SK-N-SH (cell line): ENCODE data around the gene GUCY1A2. TPM values are rescaled to one million over a fixed set of nuclear protein-coding genes. Genes with fewer than 3 reads are reported as not detected.

Experiments
- CTCF ChIA-PET: fragments of 300-600, 350-600 bp; formaldehyde crosslinking; extraction: SDS; loops from one replicate; lab custom pipeline; 2021; lab: Yijun Ruan, JAX
- POLR2A ChIA-PET: fragments of 350-600 bp; sonication (Branson Sonifier 250); formaldehyde crosslinking; extraction: SDS; loops from one replicate; lab custom pipeline; 2020; ENCODE audit warnings: antibody characterized with exemption, inconsistent platforms; lab: Yijun Ruan, JAX
- DNase-seq: peaks from one replicate; pipeline ENCODE4 v3.0.0; 2012
- H2AFZ ChIP-seq: fragments of 200-600 bp; sonication (generic); 2 replicates; pipeline ENCODE4 v1.8.1; 2016; ENCODE audit warnings: antibody characterized with exemption, mild to moderate bottlenecking, low read depth
- H3F3A ChIP-seq: fragments of 200-600 bp; sonication (generic); replicated peaks from 2 replicates; pipeline ENCODE3; 2016; ENCODE audit warnings: antibody characterized with exemption, mild to moderate bottlenecking; ENCODE audit not compliant: insufficient read depth
- H3K27ac ChIP-seq, 2 experiments: fragments of 200-500 bp in 1 of 2; fragments of 200-600 bp in 1 of 2; sonication (Bioruptor generic) in 1 of 2; sonication (generic), shearing (Covaris generic) in 1 of 2; 2 replicates each; pipeline versions ENCODE4 v1.5.1 to v1.6.1; 2014 to 2016; ENCODE audit warnings: low read depth in 2 of 2, inconsistent platforms in 1 of 2, low read length in 1 of 2, mild to moderate bottlenecking in 1 of 2, mixed read lengths in 1 of 2
- H3K27me3 ChIP-seq: fragments of 200-600 bp; sonication (generic), shearing (Covaris generic); 2 replicates; pipeline ENCODE4 v1.6.1; 2016; ENCODE audit warnings: mixed run types; ENCODE audit not compliant: insufficient read depth
- H3K36me3 ChIP-seq, 2 experiments: fragments of 200-500 bp in 1 of 2; fragments of 200-600 bp in 1 of 2; sonication (Bioruptor generic) in 1 of 2; sonication (generic) in 1 of 2; replicated peaks in 1 of 2; 2 replicates each; pipeline versions ENCODE3 to v1.5.1; 2014 to 2016; ENCODE audit warnings: low read length in 1 of 2, mild to moderate bottlenecking in 1 of 2; ENCODE audit not compliant: insufficient read depth in 2 of 2, control insufficient read depth in 1 of 2
- H3K4me1 ChIP-seq, 2 experiments: fragments of 200-500 bp in 1 of 2; fragments of 200-600 bp in 1 of 2; sonication (Bioruptor generic) in 1 of 2; sonication (generic), shearing (Covaris generic) in 1 of 2; 2 replicates each; pipeline versions ENCODE4 v1.5.1 to v1.6.1; 2014 to 2016; ENCODE audit warnings: low read depth in 1 of 2, low read length in 1 of 2, mixed run types in 1 of 2; ENCODE audit not compliant: insufficient read depth in 2 of 2, control insufficient read depth in 1 of 2
- H3K4me2 ChIP-seq: fragments of 200-600 bp; sonication (generic), shearing (Covaris generic); 2 replicates; pipeline ENCODE4 v1.6.1; 2017; ENCODE audit warnings: mixed run types
- H3K4me3 ChIP-seq, 2 experiments: fragments of 200-500 bp in 1 of 2; fragments of 200-600 bp in 1 of 2; sonication (Bioruptor generic) in 1 of 2; sonication (generic), shearing (Covaris generic) in 1 of 2; 2 replicates each; pipeline versions ENCODE4 v1.5.1 to v1.8.1; 2014 to 2016; ENCODE audit warnings: low read depth in 2 of 2, inconsistent platforms in 1 of 2, low read length in 1 of 2, mild to moderate bottlenecking in 1 of 2, mixed read lengths in 1 of 2, moderate library complexity in 1 of 2
- H3K79me2 ChIP-seq: fragments of 200-600 bp; sonication (generic); 2 replicates; pipeline ENCODE4 v1.8.1; 2017; ENCODE audit warnings: mild to moderate bottlenecking; ENCODE audit not compliant: insufficient read depth
- H3K9ac ChIP-seq: fragments of 200-600 bp; sonication (generic); 2 replicates; pipeline ENCODE4 v1.6.1; 2017; ENCODE audit warnings: mixed run types
- H3K9me2 ChIP-seq: fragments of 200-600 bp; sonication (generic); 2 replicates; pipeline ENCODE4 v1.6.1; 2017; ENCODE audit warnings: mixed run types
- H3K9me3 ChIP-seq: fragments of 200-600 bp; sonication (generic); 2 replicates; pipeline ENCODE4 v1.6.1; 2017; ENCODE audit warnings: mixed run types, mild to moderate bottlenecking, moderate library complexity
- H4K20me1 ChIP-seq: fragments of 200-600 bp; sonication (generic); 2 replicates; pipeline ENCODE4 v1.6.1; 2017; ENCODE audit warnings: mild to moderate bottlenecking, mixed run types; ENCODE audit not compliant: insufficient read depth
- EZH2phosphoT487 ChIP-seq: fragments of 200-600 bp; sonication (generic); IDR thresholded peaks from 2 replicates; pipeline ENCODE4 v1.6.1; 2017; ENCODE audit warnings: low read depth, mixed run types, mild to moderate bottlenecking, antibody characterized with exemption, moderate library complexity, borderline replicate concordance
- GATA2 ChIP-seq: sonication (generic); formaldehyde crosslinking; IDR thresholded peaks from 2 replicates; pipeline ENCODE4 v1.5.0; 2020; ENCODE audit warnings: mild to moderate bottlenecking, missing genetic modification reagents
- IRF3 ChIP-seq: fragments of 150-350 bp; IDR thresholded peaks from 2 replicates; pipeline ENCODE4 v1.6.1; 2016; ENCODE audit warnings: mild to moderate bottlenecking, low read depth, low read length
- JUND ChIP-seq: IDR thresholded peaks from 2 replicates; pipeline ENCODE4 v1.4.0; 2012
- MXI1 ChIP-seq: IDR thresholded peaks from 2 replicates; pipeline ENCODE4 v1.6.1; 2012; ENCODE audit warnings: mild to moderate bottlenecking, low read depth, low read length, improper control_type of control experiment
- NFIC ChIP-seq: IDR thresholded peaks from 2 replicates; pipeline ENCODE4 v1.4.0; 2012; ENCODE audit warnings: borderline replicate concordance
- POLR2AphosphoS5 ChIP-seq: IDR thresholded peaks from 2 replicates; pipeline ENCODE4 v1.6.1; 2012; ENCODE audit warnings: low read depth, low read length
- RAD21 ChIP-seq: IDR thresholded peaks from 2 replicates; pipeline ENCODE4 v1.6.1; 2012; ENCODE audit warnings: mild to moderate bottlenecking, low read length
- REST ChIP-seq: IDR thresholded peaks from 2 replicates; pipeline ENCODE4 v1.6.1; 2012; ENCODE audit warnings: mild to moderate bottlenecking, low read depth, low read length, moderate library complexity
- RXRA ChIP-seq: IDR thresholded peaks from 2 replicates; pipeline ENCODE4 v1.4.0; 2012; ENCODE audit warnings: low read depth, mild to moderate bottlenecking, borderline replicate concordance
- SIN3A ChIP-seq: IDR thresholded peaks from 2 replicates; pipeline ENCODE4 v1.6.1; 2012; ENCODE audit warnings: low read depth, mild to moderate bottlenecking, low read length, moderate library complexity, borderline replicate concordance
- SMC3 ChIP-seq: IDR thresholded peaks from 2 replicates; pipeline ENCODE4 v1.6.1; 2012; ENCODE audit warnings: low read depth, low read length, improper control_type of control experiment
- TCF12 ChIP-seq: IDR thresholded peaks from 2 replicates; pipeline ENCODE4 v1.4.0; 2012
- USF2 ChIP-seq: fragments of 150-350 bp; IDR thresholded peaks from 2 replicates; pipeline ENCODE4 v1.6.1; 2017; ENCODE audit warnings: antibody characterized with exemption, low read length, low read depth, borderline replicate concordance
- YY1 ChIP-seq: IDR thresholded peaks from 2 replicates; pipeline ENCODE4 v1.4.0; 2012; ENCODE audit warnings: low read depth, mild to moderate bottlenecking
- WGBS: methylation state at CpG from one replicate; pipeline ENCODE4 v1.1.6; 2017; ENCODE audit warnings: low lambda C conversion rate; 5-methylcytosine and 5-hydroxymethylcytosine counted together
- polyA plus RNA-seq, 3 experiments: library from polyadenylated mRNA; depleted of rRNA; stranded (reverse); fragments of >200 nt; gene quantifications; 2 replicates each; pipeline ENCODE4 v1.2.3, GENCODE V29; 2012
- TF ChIP-seq, protein P1 (sequence below): IDR thresholded peaks from 2 replicates; pipeline ENCODE4; 2012

Gene GUCY1A2
- polyA plus RNA-seq, 1 of the 3 experiments (the other 2 are of a cell fraction) = 0.26 TPM

DNA sequence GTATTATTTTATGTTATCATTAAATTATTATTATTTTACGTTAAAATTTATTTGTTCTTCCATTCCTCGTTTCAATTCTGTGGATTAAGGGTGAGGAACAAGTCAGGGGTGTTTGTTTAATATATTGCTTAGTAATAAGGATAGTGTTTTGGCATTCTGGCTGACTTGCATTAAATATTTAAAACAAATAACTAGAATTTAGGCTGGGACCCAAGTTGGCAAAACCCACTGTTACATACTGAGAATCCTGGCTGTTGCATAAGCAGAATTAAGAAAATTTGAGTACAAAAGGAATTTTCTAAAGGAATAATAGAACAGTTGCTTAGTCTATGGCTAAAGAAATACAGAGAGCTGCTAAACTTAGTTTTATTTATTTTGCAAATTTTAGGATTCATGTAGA lies 196.4 kb downstream of the GUCY1A2 start:
- Histone ChIP-seq H3K4me3 (no peak overlapping the region), H3K4me1 (no peaks in the 10 kb centered on the region), H3K9me3 (no peaks in the 10 kb centered on the region), H3K79me2 (no peaks in the 10 kb centered on the region), H3K36me3 (no peaks in the 10 kb centered on the region), H3K9me2 (no peaks in the 10 kb centered on the region), H3F3A (no peaks in the 10 kb centered on the region), H3K4me2 (no peak overlapping the region), H2AFZ (no peak overlapping the region), H3K9ac (no peak overlapping the region), H3K27me3 (no peaks in the 10 kb centered on the region), H3K27ac (no peak overlapping the region), H4K20me1 (no peaks in the 10 kb centered on the region)
- DNase-seq = no peak
- 33% methylated on average over 2 of the region's 2 CpGs for WGBS
- CTCF ChIA-PET = no interaction called here
- TF ChIP-seq RXRA = no peak
- TF ChIP-seq, protein P1, sequence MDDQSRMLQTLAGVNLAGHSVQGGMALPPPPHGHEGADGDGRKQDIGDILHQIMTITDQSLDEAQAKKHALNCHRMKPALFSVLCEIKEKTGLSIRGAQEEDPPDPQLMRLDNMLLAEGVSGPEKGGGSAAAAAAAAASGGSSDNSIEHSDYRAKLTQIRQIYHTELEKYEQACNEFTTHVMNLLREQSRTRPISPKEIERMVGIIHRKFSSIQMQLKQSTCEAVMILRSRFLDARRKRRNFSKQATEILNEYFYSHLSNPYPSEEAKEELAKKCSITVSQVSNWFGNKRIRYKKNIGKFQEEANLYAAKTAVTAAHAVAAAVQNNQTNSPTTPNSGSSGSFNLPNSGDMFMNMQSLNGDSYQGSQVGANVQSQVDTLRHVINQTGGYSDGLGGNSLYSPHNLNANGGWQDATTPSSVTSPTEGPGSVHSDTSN = no peak
- TF ChIP-seq SIN3A = no peak
- no peak for TF ChIP-seq JUND
- POLR2A ChIA-PET = no interaction called here

DNA sequence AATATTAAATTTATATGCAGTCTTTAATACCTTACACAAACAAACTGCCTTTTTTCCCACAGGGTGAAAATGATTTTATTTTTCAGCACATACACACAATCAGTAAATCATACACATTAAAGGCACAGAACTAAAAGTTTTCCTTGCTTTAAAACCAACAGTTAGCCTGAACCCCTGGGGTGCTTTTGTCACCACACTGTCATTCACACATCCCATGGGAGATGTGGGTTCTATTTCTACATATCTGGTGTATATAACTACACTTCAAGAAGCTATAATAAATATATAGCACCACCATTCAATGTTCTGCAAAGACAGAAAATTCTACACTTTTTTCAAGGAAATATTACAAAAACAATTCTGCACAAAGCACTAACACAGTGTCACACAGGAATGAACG lies 197.0 kb downstream of the GUCY1A2 start:
- Histone ChIP-seq H3K4me1 (no peaks in the 10 kb centered on the region), H3K79me2 (no peaks in the 10 kb centered on the region), H3K27ac (no peak overlapping the region), H3K36me3 (no peaks in the 10 kb centered on the region), H3K9ac (no peak overlapping the region), H3K27me3 (no peaks in the 10 kb centered on the region), H2AFZ (no peak overlapping the region), H3K9me2 (no peaks in the 10 kb centered on the region), H3K4me3 (no peak overlapping the region), H3K4me2 (no peak overlapping the region), H3K9me3 (no peaks in the 10 kb centered on the region), H4K20me1 (no peaks in the 10 kb centered on the region), H3F3A (no peaks in the 10 kb centered on the region)
- ChIA-PET POLR2A (no interaction called here), CTCF (no interaction called here)
- TF ChIP-seq TCF12 (no peak), EZH2phosphoT487 (no peak), POLR2AphosphoS5 (no peak)
- DNase-seq = no peak
- 22% methylated on average over 1 of the region's 1 CpG for WGBS

DNA sequence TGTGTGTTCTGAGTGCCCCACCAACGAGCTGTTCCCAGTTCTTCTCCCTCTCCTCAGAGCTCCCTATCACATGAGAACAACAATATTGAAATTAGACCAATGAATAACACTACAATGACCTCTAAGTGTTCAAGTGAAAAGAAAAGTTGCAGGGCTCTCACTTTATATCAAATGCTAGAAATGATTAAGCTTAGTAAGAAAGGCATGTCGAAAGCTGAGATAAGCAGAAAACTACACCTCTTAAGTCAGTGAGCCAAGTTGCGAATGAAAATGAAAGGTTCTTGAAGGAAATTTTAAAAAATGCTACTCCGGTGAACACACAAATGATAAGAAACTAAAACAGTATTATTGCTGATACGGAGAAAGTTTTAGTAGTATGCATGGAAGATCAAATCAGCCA lies 199.8 kb downstream of the GUCY1A2 start:
- H3K9me2 ChIP-seq = no peaks in the 10 kb centered on the region
- CTCF ChIA-PET = no interaction called here
- no peaks in the 10 kb centered on the region for H3F3A ChIP-seq
- TF ChIP-seq RAD21 = no peak
- TF ChIP-seq USF2 = no peak
- TF ChIP-seq NFIC = no peak
- TF ChIP-seq TCF12 = no peak
- no peak for TF ChIP-seq YY1
- TF ChIP-seq RXRA = no peak
- no peak for TF ChIP-seq MXI1
- TF ChIP-seq REST = no peak
- TF ChIP-seq SMC3 = no peak
- no peak for TF ChIP-seq GATA2 (CRISPR knock-in tag)
- TF ChIP-seq EZH2phosphoT487 = no peak
- no peak for TF ChIP-seq IRF3

More for the DNA sequence above, 199.8 kb downstream of the GUCY1A2 start:
- Histone ChIP-seq H3K9me3 (no peaks in the 10 kb centered on the region), H3K27me3 (no peaks in the 10 kb centered on the region), H4K20me1 (no peaks in the 10 kb centered on the region), H3K4me1 (no peaks in the 10 kb centered on the region), H3K36me3 (no peaks in the 10 kb centered on the region), H3K9ac (no peak overlapping the region), H3K79me2 (no peaks in the 10 kb centered on the region), H3K4me2 (no peak overlapping the region), H2AFZ (no peak overlapping the region), H3K4me3 (no peak overlapping the region), H3K27ac (no peak overlapping the region)
- no peak for DNase-seq
- POLR2A ChIA-PET = no interaction called here
- WGBS = 54% methylated on average over 5 of the region's 5 CpGs
